GM18502 (cell line): ENCODE results near the gene SHCBP1L.

Source experiments
- ATAC-seq: cut with Tn5 transposase; IDR thresholded peaks from one replicate; pipeline ENCODE4 v1.9.1; 2021; ENCODE audit warnings: mild to moderate bottlenecking; ENCODE audit not compliant: unreplicated experiment, poor library complexity

SHCBP1L gene

GRCh38 chr1:182952677-182953444 is at the start of gene SHCBP1L:
Gene SHCBP1L (minus strand): TSS chr1:182953166. CDS start chr1:182953133, 33 bp downstream.
- no peak for ATAC-seq

- ATAC-seq = no peak
Measured at GRCh38 chr1:183002267-183002666, 49.3 kb upstream of the SHCBP1L start.

- ATAC-seq = no peak
Measured at GRCh38 chr1:183000167-183000962, 47.4 kb upstream of the SHCBP1L start.

- ATAC-seq = no peak
Measured at GRCh38 chr1:182998482-182998881, 45.5 kb upstream of the SHCBP1L start.

- ATAC-seq = no peak
Measured at GRCh38 chr1:182996816-182997215, 43.9 kb upstream of the SHCBP1L start.

- no peak for ATAC-seq
Measured at GRCh38 chr1:182995894-182996293, 42.9 kb upstream of the SHCBP1L start.

- ATAC-seq = no peak
Measured at GRCh38 chr1:182993746-182994145, 40.8 kb upstream of the SHCBP1L start.

- ATAC-seq = no peak
Measured at GRCh38 chr1:182990413-182991144, 37.6 kb upstream of the SHCBP1L start.

GRCh38 chr1:182985876-182986275 is 32.9 kb upstream of the SHCBP1L start:
- no peak for ATAC-seq

- ATAC-seq = no peak
Measured at GRCh38 chr1:182984621-182985020, 31.7 kb upstream of the SHCBP1L start.

- ATAC-seq = no peak
Measured at GRCh38 chr1:182984138-182984537, 31.2 kb upstream of the SHCBP1L start.

GRCh38 chr1:182978151-182978853 is 25.3 kb upstream of the SHCBP1L start:
- ATAC-seq = no peak

GRCh38 chr1:182977480-182977879 is 24.5 kb upstream of the SHCBP1L start:
- ATAC-seq = no peak

GRCh38 chr1:182974506-182975191 is 21.7 kb upstream of the SHCBP1L start:
- no peak for ATAC-seq

GRCh38 chr1:182972829-182973228 is 19.9 kb upstream of the SHCBP1L start:
- no peak for ATAC-seq

- ATAC-seq = no peak
Measured at GRCh38 chr1:182972231-182972630, 19.3 kb upstream of the SHCBP1L start.

GRCh38 chr1:182971219-182971618 is 18.3 kb upstream of the SHCBP1L start:
- ATAC-seq = no peak

GRCh38 chr1:182968836-182969734 is 16.1 kb upstream of the SHCBP1L start:
- no peak for ATAC-seq
